ENCODE measurements around the gene UBE2M.
"Not testable (repeated sequence)": the region's sequence is repeated elsewhere in the genome, so short reads cannot be mapped to it uniquely, and the experiment has no call there.

UBE2M gene

GRCh38 chr19:58511353-58512208 lies 46.8 kb downstream of the UBE2M start, which contains the start of gene SLC27A5:
Gene SLC27A5 (minus strand): TSS chr19:58511992. CDS start chr19:58511955, 37 bp downstream.
- no peak for DNase-seq

GRCh38 chr19:58510084-58510862 lies 48.1 kb downstream of the UBE2M start:
- no peak for DNase-seq

GRCh38 chr19:58509731-58510083 lies 48.7 kb downstream of the UBE2M start:
- DNase-seq, result no peak

GRCh38 chr19:58507602-58508223 lies 50.7 kb downstream of the UBE2M start:
- not testable (repeated sequence) for DNase-seq
